ENCODE measurements around the gene VPS37B. TPM values are rescaled to one million over a fixed set of nuclear protein-coding genes. Genes with fewer than 3 reads are reported as not detected.

VPS37B gene
- total and polyA plus RNA-seq, 3 experiments from 2014 or later, result 19.3 to 30.6 (median 19.9) TPM

GRCh38 chr12:122834921-122835749 lies 60.8 kb downstream of the VPS37B start, which contains the start of gene HIP1R:
HIP1R (plus strand) TSS chr12:122835457; CDS start chr12:122835551, 94 bp downstream.
- peak within 1 kb of the TSS; percentile 84 to 98 (median 96) for H3K27ac Mint-ChIP-seq
- CTCF ChIA-PET, result interaction anchor here (1.0 to 1.6 kb wide), 4 partner anchors 8 to 62 kb away, joined by 3 to 5 read pairs (median 3); no protein-coding TSS in a partner anchor
- peaks cover 0 to 7% of the 10 kb centered on the region in 2 donors for H3K27me3 Mint-ChIP-seq

GRCh38 chr12:122834104-122834920 lies 61.6 kb downstream of the VPS37B start:
- ChIA-PET POLR2A (interaction anchor here (0.6 to 2.1 kb wide), 4 partner anchors 41 to 228 kb away, joined by 4 to 9 read pairs (median 6); no protein-coding TSS in a partner anchor), CTCF (interaction anchor here (1.0 to 1.6 kb wide), 2 partner anchors 8 to 40 kb away, joined by 3 to 5 read pairs; no protein-coding TSS in a partner anchor)
- H3K4me1 ChIP-seq (ENCODE audit: insufficient read depth, low read length), result peaks cover 17% of the 10 kb centered on the region
- no peaks in the 10 kb centered on the region for H3K9me3 ChIP-seq (ENCODE audit: low read length)
- peak overlapping the region; percentile 78 for H3K4me3 ChIP-seq (ENCODE audit: low read length)
- H3K27ac Mint-ChIP-seq, result peak overlapping the region; percentile 79 to 96 (median 92)
- peaks cover 38 to 47% (median 45%) of the 10 kb centered on the region in 3 donors for H3K4me1 Mint-ChIP-seq
- H3K36me3 Mint-ChIP-seq, result peaks cover 0 to 13% (median 0%) of the 10 kb centered on the region in 3 donors
- H3K36me3 ChIP-seq (ENCODE audit: insufficient read depth, low read length), result no peaks in the 10 kb centered on the region
- peak overlapping the region; percentile 83 to 97 (median 93) for H3K4me3 Mint-ChIP-seq
- no peaks in the 10 kb centered on the region for H3K27me3 ChIP-seq (ENCODE audit: insufficient read depth, low read length, poor library complexity, severe bottlenecking)
- H3K27me3 Mint-ChIP-seq, result peaks cover 4 to 7% of the 10 kb centered on the region in 2 donors
- H3K9me3 Mint-ChIP-seq, result no peaks in the 10 kb centered on the region
- no peak overlapping the region for H3K27ac ChIP-seq (ENCODE audit: low read depth, low read length)
- peak in 1 of 5 donors; percentile 38 for DNase-seq

More at GRCh38 chr12:122834921-122835749, 60.8 kb downstream of the VPS37B start, which contains the start of gene HIP1R:
- peak within 1 kb of the TSS; percentile 56 for H3K27ac ChIP-seq (ENCODE audit: low read depth, low read length)
- peaks cover 0 to 18% (median 0%) of the 10 kb centered on the region in 3 donors for H3K36me3 Mint-ChIP-seq
- peaks cover 17% of the 10 kb centered on the region for H3K4me1 ChIP-seq (ENCODE audit: insufficient read depth, low read length)
- peaks cover 40 to 53% (median 49%) of the 10 kb centered on the region in 3 donors for H3K4me1 Mint-ChIP-seq
- H3K27me3 ChIP-seq (ENCODE audit: insufficient read depth, low read length, poor library complexity, severe bottlenecking), result no peaks in the 10 kb centered on the region
- H3K4me3 ChIP-seq (ENCODE audit: low read length), result peak within 1 kb of the TSS; percentile 78
- no peaks in the 10 kb centered on the region for H3K9me3 Mint-ChIP-seq
- peak within 1 kb of the TSS; percentile 93 to 99 (median 97) for H3K4me3 Mint-ChIP-seq
- peak; percentile 41 to 73 (median 53) for DNase-seq
- POLR2A ChIA-PET, result interaction anchor here (0.6 to 2.1 kb wide), 7 partner anchors 40 to 334 kb away, joined by 3 to 7 read pairs (median 4); partner anchors contain the start of gene ZCCHC8
- no peaks in the 10 kb centered on the region for H3K9me3 ChIP-seq (ENCODE audit: low read length)
- no peaks in the 10 kb centered on the region for H3K36me3 ChIP-seq (ENCODE audit: insufficient read depth, low read length)

DNA sequence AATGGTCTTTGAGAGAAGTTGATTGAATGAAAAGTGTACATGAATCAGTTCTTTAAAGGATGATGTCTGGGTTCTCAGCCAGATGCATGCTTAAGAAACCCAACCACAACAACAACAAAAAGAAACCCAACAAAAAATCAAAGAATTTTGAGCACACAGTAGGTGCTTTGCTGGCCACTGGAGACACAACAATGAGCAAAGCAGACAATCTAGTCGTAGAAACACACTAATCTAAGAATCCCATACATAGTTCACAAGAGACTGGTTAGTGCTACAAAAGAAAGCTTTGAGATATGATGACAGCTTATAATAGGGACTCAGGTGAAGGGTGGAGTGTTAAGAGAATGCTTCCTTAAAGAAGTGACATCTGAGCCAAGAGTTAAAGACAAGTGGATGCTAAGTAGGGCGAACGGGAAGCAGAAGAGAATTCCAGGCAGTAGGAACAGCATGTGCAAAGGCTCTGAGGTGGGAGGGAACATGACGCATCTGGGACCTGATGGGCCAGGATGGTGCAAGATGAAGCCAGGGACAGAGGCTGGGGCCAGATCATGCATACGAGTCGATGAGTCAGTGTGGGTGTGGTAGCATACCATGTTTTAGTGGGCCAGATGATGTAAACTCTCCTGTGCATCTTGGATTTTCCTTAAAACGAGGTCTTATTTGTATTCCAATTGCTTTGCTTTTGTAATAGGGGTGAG lies 65.3 kb downstream of the VPS37B start:
- Histone ChIP-seq H3K9me3 (ENCODE audit: low read length) (no peaks in the 10 kb centered on the region), H3K4me1 (ENCODE audit: insufficient read depth, low read length) (peaks cover 4% of the 10 kb centered on the region), H3K27me3 (ENCODE audit: insufficient read depth, low read length, poor library complexity, severe bottlenecking) (no peaks in the 10 kb centered on the region), H3K36me3 (ENCODE audit: insufficient read depth, low read length) (no peaks in the 10 kb centered on the region), H3K4me3 (ENCODE audit: low read length) (no peak overlapping the region), H3K27ac (ENCODE audit: low read depth, low read length) (no peak overlapping the region)
- Mint-ChIP-seq H3K27me3 (peaks cover 4 to 12% of the 10 kb centered on the region in 2 donors), H3K4me1 (peaks cover 15 to 20% (median 16%) of the 10 kb centered on the region in 3 donors), H3K27ac (no peak overlapping the region), H3K36me3 (peaks cover 0 to 3% (median 0%) of the 10 kb centered on the region in 3 donors), H3K9me3 (no peaks in the 10 kb centered on the region), H3K4me3 (peak overlapping the region in 1 of 7 donors; percentile 9)
- POLR2A ChIA-PET, result no interaction called here
- CTCF ChIA-PET, result interaction anchor here (1.5 kb wide), 1 partner anchor 37 kb away, joined by 4 read pairs; no protein-coding TSS in a partner anchor
- DNase-seq, result no peak

- H3K27me3 ChIP-seq (ENCODE audit: insufficient read depth, low read length, poor library complexity, severe bottlenecking), result no peaks in the 10 kb centered on the region
- POLR2A ChIA-PET, result no interaction called here
- Mint-ChIP-seq H3K4me3 (no peak overlapping the region), H3K4me1 (peaks cover 0 to 8% (median 6%) of the 10 kb centered on the region in 3 donors), H3K27ac (no peak overlapping the region), H3K36me3 (no peaks in the 10 kb centered on the region), H3K9me3 (no peaks in the 10 kb centered on the region), H3K27me3 (peaks cover 0 to 12% of the 10 kb centered on the region in 2 donors)
- H3K36me3 ChIP-seq (ENCODE audit: insufficient read depth, low read length), result no peaks in the 10 kb centered on the region
- CTCF ChIA-PET, result interaction anchor here (0.7 to 1.6 kb wide), 6 partner anchors 9 to 126 kb away, joined by 3 to 5 read pairs (median 4); no protein-coding TSS in a partner anchor
- no peaks in the 10 kb centered on the region for H3K4me1 ChIP-seq (ENCODE audit: insufficient read depth, low read length)
- H3K27ac ChIP-seq (ENCODE audit: low read depth, low read length), result no peak overlapping the region
- H3K9me3 ChIP-seq (ENCODE audit: low read length), result no peaks in the 10 kb centered on the region
- DNase-seq, result no peak
- no peak overlapping the region for H3K4me3 ChIP-seq (ENCODE audit: low read length)
These were observed 68.7 kb downstream of the VPS37B start for GRCh38 chr12:122827258-122827657.

DNA sequence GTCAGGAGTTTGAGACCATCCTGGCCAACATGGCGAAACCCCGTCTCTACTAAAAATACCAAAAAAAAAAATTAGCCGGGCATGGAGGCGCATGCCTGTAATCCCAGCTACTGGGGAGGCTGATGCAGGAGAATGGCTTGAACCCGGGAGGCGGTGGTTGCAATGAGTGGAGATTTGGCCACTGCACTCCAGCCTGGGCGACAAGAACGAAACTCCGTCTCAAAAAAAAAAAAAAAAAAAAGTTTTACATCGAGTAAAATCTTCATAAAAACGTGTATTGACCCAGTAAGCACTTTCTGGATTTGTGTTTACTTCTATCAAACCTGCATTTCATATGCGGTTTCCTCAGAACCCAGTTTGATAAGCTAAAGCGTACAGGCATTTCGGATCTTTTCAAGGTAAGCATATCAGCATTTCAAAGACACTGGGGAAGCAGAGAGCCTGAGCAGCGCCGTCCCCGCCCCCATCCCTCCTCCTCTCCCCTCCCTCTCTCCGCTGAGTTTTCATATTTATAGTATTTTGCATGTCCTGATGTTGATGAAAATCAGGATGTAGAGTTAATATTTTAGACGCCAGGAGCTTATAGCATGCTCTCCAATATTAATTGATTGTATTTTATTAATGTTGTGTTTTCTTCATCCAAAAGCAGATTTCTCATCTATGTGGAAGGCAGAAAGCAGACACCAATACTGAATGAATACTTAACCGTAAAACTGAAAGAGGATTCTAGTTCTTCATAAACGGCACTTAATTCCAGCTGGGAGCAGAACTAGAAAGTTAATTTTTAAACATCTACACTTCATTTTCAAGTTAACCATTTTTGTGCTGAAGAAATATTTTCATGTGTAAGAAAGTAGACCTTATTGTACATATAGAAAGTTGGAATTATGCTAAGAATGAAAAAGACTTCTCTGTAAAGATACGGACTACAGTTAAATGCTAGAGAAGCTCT lies 69.9 kb downstream of the VPS37B start:
- no peaks in the 10 kb centered on the region for H3K9me3 Mint-ChIP-seq
- ChIA-PET CTCF (interaction anchor here (0.7 to 1.2 kb wide), 6 partner anchors 7 to 131 kb away, joined by 3 to 5 read pairs (median 3); partner anchors contain the start of gene HIP1R), POLR2A (interaction anchor here (0.6 to 0.7 kb wide), 3 partner anchors 148 to 1364 kb away, joined by 3 to 12 read pairs (median 6); no protein-coding TSS in a partner anchor)
- H3K36me3 Mint-ChIP-seq, result no peaks in the 10 kb centered on the region
- no peaks in the 10 kb centered on the region for H3K36me3 ChIP-seq (ENCODE audit: insufficient read depth, low read length)
- peak overlapping the region in 5 of 7 donors; percentile 29 to 77 (median 41) for H3K4me3 Mint-ChIP-seq
- no peaks in the 10 kb centered on the region for H3K4me1 ChIP-seq (ENCODE audit: insufficient read depth, low read length)
- peaks cover 0 to 8% (median 6%) of the 10 kb centered on the region in 3 donors for H3K4me1 Mint-ChIP-seq
- H3K27ac ChIP-seq (ENCODE audit: low read depth, low read length), result no peak overlapping the region
- no peaks in the 10 kb centered on the region for H3K27me3 ChIP-seq (ENCODE audit: insufficient read depth, low read length, poor library complexity, severe bottlenecking)
- H3K9me3 ChIP-seq (ENCODE audit: low read length), result no peaks in the 10 kb centered on the region
- H3K27me3 Mint-ChIP-seq, result peaks cover 0 to 12% of the 10 kb centered on the region in 2 donors
- no peak overlapping the region for H3K27ac Mint-ChIP-seq
- DNase-seq, result no peak
- no peak overlapping the region for H3K4me3 ChIP-seq (ENCODE audit: low read length)

GRCh38 chr12:122823429-122823828 lies 72.5 kb downstream of the VPS37B start:
- Mint-ChIP-seq H3K4me1 (peaks cover 0 to 8% (median 6%) of the 10 kb centered on the region in 3 donors), H3K9me3 (no peaks in the 10 kb centered on the region), H3K36me3 (no peaks in the 10 kb centered on the region), H3K27ac (no peak overlapping the region), H3K4me3 (no peak overlapping the region), H3K27me3 (peaks cover 3 to 4% of the 10 kb centered on the region in 2 donors)
- Histone ChIP-seq H3K4me1 (ENCODE audit: insufficient read depth, low read length) (no peaks in the 10 kb centered on the region), H3K27ac (ENCODE audit: low read depth, low read length) (no peak overlapping the region), H3K4me3 (ENCODE audit: low read length) (no peak overlapping the region), H3K27me3 (ENCODE audit: insufficient read depth, low read length, poor library complexity, severe bottlenecking) (no peaks in the 10 kb centered on the region), H3K9me3 (ENCODE audit: low read length) (no peaks in the 10 kb centered on the region), H3K36me3 (ENCODE audit: insufficient read depth, low read length) (no peaks in the 10 kb centered on the region)
- no peak for DNase-seq
- ChIA-PET POLR2A (no interaction called here), CTCF (no interaction called here)

All from CD8-positive, alpha-beta memory T cell (primary cell).